GM12873 (cell line): ENCODE measurements around the gene KRT3.

Experiments used
- CTCF ChIP-seq: IDR thresholded peaks from 2 replicates; pipeline ENCODE4 v1.5.1; 2012; ENCODE audit warnings: low read depth, mild to moderate bottlenecking, moderate library complexity, low read length, control low read depth; ENCODE audit not compliant: insufficient read depth; ENCODE audit errors: missing control alignments

KRT3 gene

DNA sequence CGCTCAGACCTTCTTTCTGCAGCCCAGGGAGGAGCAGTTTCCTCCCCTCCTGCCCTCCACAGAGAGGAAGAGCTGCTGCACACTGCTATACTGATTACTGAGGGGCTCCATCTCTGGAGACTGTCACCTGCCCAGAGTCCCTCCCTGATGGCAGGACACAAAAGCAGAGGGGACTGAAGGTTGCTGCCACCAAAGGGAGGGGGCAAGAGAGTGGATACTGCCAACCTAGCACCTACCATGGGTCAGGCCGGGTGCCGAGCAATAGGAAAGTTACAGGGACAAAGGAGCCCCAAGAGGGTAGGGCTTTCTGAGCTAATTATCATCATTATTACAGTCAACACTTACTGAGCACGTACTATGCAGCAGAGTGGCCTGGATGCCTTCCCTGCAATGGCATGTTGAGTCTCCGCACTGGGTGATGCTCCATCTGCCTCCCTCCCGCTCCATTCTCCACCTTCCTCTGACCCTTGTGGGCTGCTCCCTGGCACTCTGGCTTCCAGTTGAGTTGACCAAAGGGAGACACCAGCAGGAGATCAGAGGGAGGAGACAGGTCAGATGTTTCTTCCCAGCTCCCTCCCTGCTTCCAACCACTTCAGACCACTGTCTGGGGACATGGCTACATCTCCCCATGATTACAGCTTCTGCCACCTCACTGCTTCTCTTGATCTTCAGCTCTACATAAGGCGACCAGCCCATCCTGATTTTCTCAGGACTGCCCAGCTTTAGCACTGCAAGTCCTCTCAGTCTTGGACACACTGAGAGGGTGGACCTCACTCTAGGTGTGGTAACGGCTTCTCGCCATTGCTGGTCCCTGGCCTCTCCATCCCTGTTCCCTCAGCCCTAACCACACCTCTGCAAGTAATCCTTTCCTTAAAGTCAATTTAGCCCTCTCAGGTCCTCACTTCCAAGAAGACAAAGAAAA lies 40.8 kb upstream of the KRT3 start:
- TF ChIP-seq CTCF, result no peak

GRCh38 chr12:52836042-52836466 lies 40.1 kb upstream of the KRT3 start:
- no peak for TF ChIP-seq CTCF

GRCh38 chr12:52835271-52836041 lies 39.5 kb upstream of the KRT3 start:
- no peak for TF ChIP-seq CTCF

- no peak for TF ChIP-seq CTCF
Observed at GRCh38 chr12:52834727-52835001, 38.7 kb upstream of the KRT3 start.

DNA sequence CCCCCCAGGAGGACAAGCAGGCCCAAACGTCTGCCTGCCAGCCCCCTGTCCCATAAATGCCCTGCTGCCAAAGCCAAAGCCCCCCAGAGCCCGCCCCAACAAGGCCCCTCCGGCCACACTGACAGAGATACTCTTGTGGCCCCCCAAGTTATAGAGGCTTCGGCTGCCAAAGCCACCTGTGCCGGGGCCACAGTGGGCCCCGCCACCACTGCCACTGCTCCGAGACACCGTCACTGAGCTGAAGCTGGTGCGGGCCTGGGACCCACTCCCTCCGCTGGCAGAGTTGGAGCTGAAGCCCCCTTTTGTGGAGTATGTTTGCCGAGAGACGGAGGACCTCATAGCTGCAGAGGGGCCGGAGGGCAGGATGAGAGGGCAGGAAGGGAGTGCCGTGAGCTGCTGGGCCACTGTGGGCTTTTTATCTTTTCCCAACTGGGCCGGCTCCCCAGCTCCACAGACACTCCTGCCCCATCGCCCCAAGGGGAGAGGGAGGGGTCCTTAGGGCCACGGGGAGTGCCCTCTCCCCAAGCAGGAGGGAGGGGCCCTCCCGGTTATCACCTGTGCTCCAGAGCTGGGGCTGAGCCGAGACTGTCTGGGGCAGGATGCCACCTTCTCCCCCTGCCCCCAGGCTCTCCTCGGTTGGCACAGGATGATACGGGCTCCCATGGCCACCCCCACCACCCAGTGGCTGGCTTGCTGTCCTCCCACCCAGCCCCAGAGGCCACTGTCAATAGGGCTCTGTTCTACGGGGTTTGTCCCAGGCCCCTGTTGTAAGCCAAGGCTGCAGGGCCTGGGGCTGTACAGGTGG lies 38.2 kb upstream of the KRT3 start, which contains the start of gene KRT79:
Gene KRT79, minus strand, starts transcription at position 390 of the 805 bp plus-strand sequence. Its CDS starts 51 bp downstream, at position 339.
- TF ChIP-seq CTCF, result no peak

- TF ChIP-seq CTCF, result no peak
Observed at GRCh38 chr12:52832985-52833905, 37.3 kb upstream of the KRT3 start.
